A375 (cell line): Measurements from ENCODE around the gene OPTC. TPM values are rescaled to one million over a fixed set of nuclear protein-coding genes. Genes with fewer than 3 reads are reported as not detected.

ENCODE experiments used
- total RNA-seq: library from RNA; depleted of rRNA; stranded (reverse); fragments of >200 nt; shearing (Covaris generic); gene quantifications from 2 replicates; pipeline ENCODE4 v1.2.3, GENCODE V29; 2014; rRNA removed

OPTC gene
- not detected in 2 replicates for total RNA-seq

GRCh38 chr1:203493901-203494300, at the start of gene OPTC:
Gene OPTC, plus strand, starts transcription at chr1:203494153. Its CDS starts 1,853 bp downstream, at chr1:203496006.

GRCh38 chr1:203475012-203475981, 18.7 kb upstream of the OPTC start, which contains the start of gene PRELP:
Gene PRELP, plus strand, starts transcription at chr1:203475806. Its CDS starts 7,379 bp downstream, at chr1:203483185.

Other genes with a start within 250 kb of the OPTC start
- 7.2 and 10.0 TPM in 2 replicates for gene BTG2, start 188.6 kb upstream of the OPTC start, total RNA-seq
- not detected in 2 replicates for gene FMOD, start 143.0 kb upstream of the OPTC start, total RNA-seq
- not detected in 2 replicates for gene PRELP, start 18.3 kb upstream of the OPTC start, total RNA-seq
- 44.5 and 47.2 TPM in 2 replicates for gene ATP2B4, start 132.7 kb downstream of the OPTC start, total RNA-seq